Cardiac muscle cell (in vitro differentiated cells and primary cell): ENCODE data around the gene GATA6. TPM values are rescaled to one million over a fixed set of nuclear protein-coding genes. Genes with fewer than 3 reads are reported as not detected.
A peak's percentile ranks its signal among the peaks of the same experiment; 100 is the strongest.

ENCODE experiments used
- DNase-seq, 2 donors: peaks; one replicate each; pipeline versions ENCODE4 v3.0.0 to v3.0.0-alpha.2; 2010 to 2017; ENCODE audit warnings: low read depth in 1 of 2, low spot score in 1 of 2
- H3K27ac ChIP-seq: fragments of 200-600 bp; sonication (generic); 2 replicates; pipeline ENCODE4 v1.5.1; 2016
- H3K27me3 ChIP-seq: fragments of 200-600 bp; sonication (generic); 2 replicates; pipeline ENCODE4 v1.6.0; 2016; ENCODE audit warnings: control low read depth
- H3K36me3 ChIP-seq: fragments of 200-600 bp; sonication (generic); 2 replicates; pipeline ENCODE4 v1.5.1; 2016; ENCODE audit warnings: control low read depth
- H3K4me1 ChIP-seq: fragments of 200-600 bp; sonication (generic); 2 replicates; pipeline ENCODE4 v1.8.1; 2017; ENCODE audit warnings: low read depth, mild to moderate bottlenecking, mixed run types
- H3K4me3 ChIP-seq: fragments of 200-600 bp; sonication (generic); 2 replicates; pipeline ENCODE4 v1.5.1; 2016; ENCODE audit warnings: mild to moderate bottlenecking
- H3K9me3 ChIP-seq: fragments of 200-600 bp; sonication (generic); 2 replicates; pipeline ENCODE4 v1.5.1; 2017; ENCODE audit warnings: low read depth, mild to moderate bottlenecking, control low read depth
- CTCF ChIP-seq: IDR thresholded peaks from 2 replicates; pipeline ENCODE4 v1.5.1; 2012; ENCODE audit warnings: low read depth, mild to moderate bottlenecking, low read length
- polyA plus RNA-seq: library from polyadenylated mRNA; unstranded; fragments of >200 nt; fragmentation: Nextera tagmentation; extraction: Ambion mirVana; gene quantifications from 2 replicates; pipeline ENCODE4 v1.2.1, GENCODE V29; 2016
- total RNA-seq: library from RNA; depleted of rRNA; stranded (reverse); fragments of >200 nt; gene quantifications from 2 replicates; pipeline ENCODE4 v1.2.3, GENCODE V29; 2016

Gene GATA6
- total and polyA plus RNA-seq, 2 experiments from 2014 or later = 104 to 182 TPM

GRCh38 chr18:22228976-22229375 lies 59.6 kb downstream of the GATA6 start:
- TF ChIP-seq CTCF = no peak
- Histone ChIP-seq H3K27me3 (no peaks in the 10 kb centered on the region), H3K4me3 (no peak overlapping the region), H3K36me3 (no peaks in the 10 kb centered on the region), H3K27ac (no peak overlapping the region), H3K9me3 (no peaks in the 10 kb centered on the region), H3K4me1 (no peaks in the 10 kb centered on the region)
- no peak for DNase-seq

GRCh38 chr18:22229456-22230124 lies 60.2 kb downstream of the GATA6 start:
- no peak for DNase-seq
- no peak overlapping the region for H3K27ac ChIP-seq
- no peaks in the 10 kb centered on the region for H3K27me3 ChIP-seq
- H3K4me1 ChIP-seq = no peaks in the 10 kb centered on the region
- TF ChIP-seq CTCF = no peak
- no peaks in the 10 kb centered on the region for H3K36me3 ChIP-seq
- no peak overlapping the region for H3K4me3 ChIP-seq
- H3K9me3 ChIP-seq = no peaks in the 10 kb centered on the region

GRCh38 chr18:22230471-22230945 lies 61.1 kb downstream of the GATA6 start:
- Histone ChIP-seq H3K27ac (no peak overlapping the region), H3K9me3 (no peaks in the 10 kb centered on the region), H3K27me3 (no peaks in the 10 kb centered on the region), H3K36me3 (no peaks in the 10 kb centered on the region), H3K4me3 (no peak overlapping the region), H3K4me1 (no peaks in the 10 kb centered on the region)
- DNase-seq = peak in 1 of 2 donors; percentile 72
- no peak for TF ChIP-seq CTCF

- no peak for DNase-seq
- no peak for TF ChIP-seq CTCF
- H3K4me1 ChIP-seq = no peaks in the 10 kb centered on the region
Observed at GRCh38 chr18:22233266-22233665, 63.9 kb downstream of the GATA6 start.

GRCh38 chr18:22238036-22238435 lies 68.6 kb downstream of the GATA6 start:
- no peak for DNase-seq

More at GRCh38 chr18:22233266-22233665, 63.9 kb downstream of the GATA6 start:
- Histone ChIP-seq H3K36me3 (no peaks in the 10 kb centered on the region), H3K9me3 (no peaks in the 10 kb centered on the region), H3K27me3 (no peaks in the 10 kb centered on the region), H3K27ac (no peak overlapping the region), H3K4me3 (no peak overlapping the region)

More at GRCh38 chr18:22238036-22238435, 68.6 kb downstream of the GATA6 start:
- Histone ChIP-seq H3K36me3 (no peaks in the 10 kb centered on the region), H3K27me3 (no peaks in the 10 kb centered on the region), H3K4me1 (no peaks in the 10 kb centered on the region), H3K4me3 (no peak overlapping the region), H3K9me3 (no peaks in the 10 kb centered on the region), H3K27ac (no peak overlapping the region)
- no peak for TF ChIP-seq CTCF
